ENCODE results near the gene PPP6R2.

Gene PPP6R2

GRCh38 chr22:50447576-50448551, 104.7 kb downstream of the PPP6R2 start:
- no peak for ATAC-seq

GRCh38 chr22:50452649-50453048, 109.5 kb downstream of the PPP6R2 start:
- no peak for ATAC-seq

- no peak for ATAC-seq
Measured at GRCh38 chr22:50454556-50455075, 111.5 kb downstream of the PPP6R2 start.

- ATAC-seq, result no peak
Measured at GRCh38 chr22:50455201-50455600, 112.1 kb downstream of the PPP6R2 start.

GRCh38 chr22:50456026-50456425, 112.9 kb downstream of the PPP6R2 start:
- ATAC-seq, result no peak

- ATAC-seq, result peak in 1 of 2 donors; percentile 28
Measured at GRCh38 chr22:50456466-50457234, 113.5 kb downstream of the PPP6R2 start.

- no peak for ATAC-seq
Measured at GRCh38 chr22:50459016-50459415, 115.9 kb downstream of the PPP6R2 start.

- no peak for ATAC-seq
Measured at GRCh38 chr22:50459496-50460140, 116.5 kb downstream of the PPP6R2 start.

- ATAC-seq, result no peak
Measured at GRCh38 chr22:50460938-50461337, 117.8 kb downstream of the PPP6R2 start.

GRCh38 chr22:50461536-50461935, 118.4 kb downstream of the PPP6R2 start:
- no peak for ATAC-seq

GRCh38 chr22:50461979-50462540, 118.9 kb downstream of the PPP6R2 start:
- no peak for ATAC-seq

- no peak for ATAC-seq
Measured at GRCh38 chr22:50463188-50463900, 120.2 kb downstream of the PPP6R2 start.

- ATAC-seq, result no peak
Measured at GRCh38 chr22:50464451-50464850, 121.3 kb downstream of the PPP6R2 start.

GRCh38 chr22:50465066-50465930, 122.2 kb downstream of the PPP6R2 start:
- no peak for ATAC-seq

GRCh38 chr22:50467341-50467740, 124.2 kb downstream of the PPP6R2 start:
- no peak for ATAC-seq

GRCh38 chr22:50467773-50468440, 124.8 kb downstream of the PPP6R2 start:
- no peak for ATAC-seq

- ATAC-seq, result no peak
Measured at GRCh38 chr22:50468626-50469025, 125.5 kb downstream of the PPP6R2 start.

- peak; percentile 87 for ATAC-seq
Measured at GRCh38 chr22:50469377-50470305, 126.5 kb downstream of the PPP6R2 start.

- no peak for ATAC-seq
Measured at GRCh38 chr22:50470491-50470890, 127.4 kb downstream of the PPP6R2 start.

Measured in activated CD4-positive, CD25-positive, alpha-beta regulatory T cell treated with anti-CD3 and anti-CD28 coated beads, Interleukin-2, amount 50 U/mL, for 24 hours (primary cell).